Heart left ventricle (tissue), 16 donors: ENCODE results near the gene HID1. TPM values are rescaled to one million over a fixed set of nuclear protein-coding genes. Genes with fewer than 3 reads are reported as not detected.

Source experiments
- ATAC-seq, 4 donors: fragments of 200-7000 bp; cut with Tn5 transposase; one replicate each; pipeline ENCODE4 v1.9.1; 2020 to 2022; ENCODE audit warnings: moderate library complexity in 4 of 4, mild to moderate bottlenecking in 3 of 4, moderate number of reproducible peaks in 1 of 4
- DNase-seq, 5 donors: peaks; one replicate each; pipeline ENCODE4 v3.0.0-alpha.2; 2020
- H3K27ac ChIP-seq, 12 donors: fragments of 200-600 bp; sonication (generic) in 4 of 12; one replicate each; pipeline versions ENCODE4 v1.5.0 to v1.8.0; 2016 to 2022; ENCODE audit warnings: mild to moderate bottlenecking in 2 of 12
- H3K27me3 ChIP-seq, 9 donors: fragments of 200-600 bp; sonication (generic) in 2 of 9; one replicate each; pipeline versions ENCODE4 v1.5.1 to v1.8.0; 2016 to 2022; ENCODE audit warnings: mild to moderate bottlenecking in 3 of 9
- H3K36me3 ChIP-seq, 9 donors: fragments of 200-600 bp; sonication (generic) in 2 of 9; one replicate each; pipeline versions ENCODE4 v1.5.0 to v1.8.0; 2018 to 2022; ENCODE audit warnings: mild to moderate bottlenecking in 2 of 9
- H3K4me1 ChIP-seq, 12 donors: fragments of 200-600 bp; sonication (generic) in 4 of 12; one replicate each; pipeline versions ENCODE4 v1.5.0 to v1.8.0; 2016 to 2022; ENCODE audit warnings: mild to moderate bottlenecking in 3 of 12
- H3K4me3 ChIP-seq, 12 donors: fragments of 200-600 bp; sonication (generic) in 4 of 12; one replicate each; pipeline versions ENCODE4 v1.5.0 to v1.8.0; 2017 to 2022; ENCODE audit warnings: mild to moderate bottlenecking in 9 of 12, moderate library complexity in 4 of 12
- H3K9me3 ChIP-seq, 12 donors: fragments of 200-600 bp; sonication (generic) in 4 of 12; one replicate each; pipeline versions ENCODE4 v1.5.0 to v1.8.0; 2016 to 2022; ENCODE audit warnings: mild to moderate bottlenecking in 1 of 12
- CTCF ChIP-seq, 12 donors: fragments of 200-600 bp; sonication (generic) in 4 of 12; IDR thresholded peaks; one replicate each; pipeline versions ENCODE4 v1.5.0 to v1.8.0; 2018 to 2022; ENCODE audit warnings: antibody characterized with exemption in 12 of 12, mild to moderate bottlenecking in 5 of 12
- POLR2A ChIP-seq, 2 donors: fragments of 450-650 bp; IDR thresholded peaks; one replicate each; pipeline ENCODE4 v1.6.1; 2017; ENCODE audit warnings: antibody characterized with exemption in 2 of 2, mild to moderate bottlenecking in 2 of 2, moderate library complexity in 2 of 2
- WGBS, 4 donors: extraction: QIAGEN DNeasy Blood & Tissue Kit in 2 of 4; methylation state at CpG; one replicate each; pipeline versions ENCODE4 v1.1.5 to v1.1.7; 2013 to 2018; 5-methylcytosine and 5-hydroxymethylcytosine counted together
- intact Hi-C, 10 donors: fragments of 100-400 bp; cut with DNase I; formaldehyde crosslinking; loops; one replicate each; pipeline versions ENCODE4 v1.11.1 to v1.14.2; 2022
- polyA plus RNA-seq, 2 donors: library from polyadenylated mRNA; stranded (reverse); fragments of 200-250 nt; gene quantifications; one replicate each; pipeline ENCODE4 v1.2.3, GENCODE V29; 2013
- total RNA-seq, 9 donors: library from RNA; depleted of rRNA in 2 of 9; stranded (reverse); fragments of >200 nt in 2 of 9; fragmentation: NEBNext Ultra II Directional in 3 of 9; extraction: Animal tissue kit (Norgen Biotek cat#: 25700) in 3 of 9; gene quantifications; one replicate each; pipeline versions ENCODE4 v1.1.0 to v1.2.4, GENCODE V29; 2016 to 2023
- donor health status: ischemic (EF 13 %, LVEDD 7.1; RV severe dilation, severe dysfunction).
- donor health status: healthy with polysubstance abuse.
- donor health status: DM: no; HTN: yes; CAD: no.
- donor health status: DM: no; HTN: no; CAD: no.
- donor health status: ischemic (EF 25% LVEDD 6.9; RV normal size, moderate dysfunction).
- donor health status: ischemic (EF 25% LVEDD 5.7; RV mildly dilated, moderate dysfunction).
- donor health status: healthy.
- donor health status: DM: yes; HTN: yes; CAD: no.
- donor health status: ischemic (EF 35%, LVEDD 5.7; RV mildly dilated, moderate dysfunction).
- donor health status: nonischemic (EF 11% LVEDD 7.7; RV severe dilation, severe dysfunction).
- donor health status: DM: yes; HTN: yes; CAD: no.
- donor health status: PGD.
- donor health status: ischemic (EF 29% LVEDD 5.4; RV normal size, mild dysfunction).
- donor health status: nonischemic (EF 23%, LVEDD 6.1; RV moderate dilation, normal function).

HID1 gene
- total and polyA plus RNA-seq, 11 donors: 5.7 to 15.7 (median 9.8) TPM

GRCh38 chr17:74924250-74924948 lies 48.2 kb downstream of the HID1 start, which contains the start of gene OTOP2:
TSS of gene OTOP2 (plus strand) at chr17:74924273. CDS start at chr17:74924633, 360 bp downstream.
- ATAC-seq: peak in 3 of 4 donors; percentile 11 to 18 (median 17)
- Histone ChIP-seq H3K27me3 (peaks cover 30 to 88% (median 72%) of the 10 kb centered on the region in 9 donors), H3K27ac (no peak within 1 kb of the TSS), H3K36me3 (no peaks in the 10 kb centered on the region), H3K9me3 (no peaks in the 10 kb centered on the region), H3K4me3 (peak within 1 kb of the TSS in 11 of 12 donors; percentile 3 to 45 (median 31)), H3K4me1 (peaks cover 0 to 29% (median 17%) of the 10 kb centered on the region in 12 donors)
- peak in 4 of 5 donors; percentile 43 to 77 (median 52) for DNase-seq
- intact Hi-C loops: loop anchor here in 1 of 10 donors (2.0 kb wide), 1 partner anchor 32 kb away; no protein-coding TSS in a partner anchor
- 3 to 5% (median 4%) methylated on average over 51 to 54 of the region's 54 CpGs for WGBS, 4 donors
- TF ChIP-seq POLR2A (IDR thresholded peaks at IDR 0.05): no peak
- no peak for TF ChIP-seq CTCF (IDR thresholded peaks at IDR 0.05)

DNA sequence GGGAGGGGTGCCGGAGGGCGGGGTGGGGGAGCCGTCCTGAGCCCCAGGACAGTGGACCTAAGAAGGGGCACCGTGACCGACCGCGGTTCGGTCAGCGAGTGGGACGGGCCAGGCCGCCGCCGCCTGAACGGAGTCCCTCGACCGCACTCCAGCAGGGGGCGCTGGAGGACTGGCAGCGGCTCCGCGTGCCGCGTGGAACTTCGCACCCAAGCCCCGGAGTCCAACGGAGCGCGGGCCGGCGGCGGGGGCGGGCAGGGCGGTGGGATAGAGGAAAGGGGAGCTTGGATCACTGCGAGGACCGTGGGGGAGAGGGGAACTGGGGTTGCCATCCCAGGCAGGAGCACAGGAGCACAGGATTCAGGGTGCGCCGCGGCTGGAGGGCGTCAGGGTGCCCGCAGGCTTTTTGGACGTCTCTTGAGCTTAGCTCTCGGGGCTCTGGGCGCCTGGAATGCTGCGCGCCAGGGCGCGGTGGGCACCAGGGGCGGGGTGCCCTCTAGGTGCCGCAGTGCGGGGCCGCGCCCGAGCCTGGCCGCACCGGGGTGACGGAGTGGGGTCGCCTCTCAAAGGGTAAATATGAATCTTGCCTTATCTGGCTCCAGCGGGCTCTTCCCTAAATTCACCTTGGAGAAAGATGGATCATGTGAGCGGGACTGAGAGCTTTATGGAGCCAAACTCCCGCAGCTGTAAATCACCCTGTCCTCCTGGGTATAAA lies 48.9 kb downstream of the HID1 start:
- Histone ChIP-seq H3K4me3 (peak overlapping the region in 11 of 12 donors; percentile 3 to 45 (median 31)), H3K4me1 (peaks cover 0 to 30% (median 17%) of the 10 kb centered on the region in 12 donors), H3K27me3 (peaks cover 30 to 91% (median 72%) of the 10 kb centered on the region in 9 donors), H3K36me3 (no peaks in the 10 kb centered on the region), H3K9me3 (no peaks in the 10 kb centered on the region), H3K27ac (no peak overlapping the region)
- 4 to 10% (median 4%) methylated on average over 25 to 59 of the region's 59 CpGs for WGBS, 4 donors
- peak in 3 of 4 donors; percentile 41 to 72 (median 55) for ATAC-seq
- TF ChIP-seq POLR2A (IDR thresholded peaks at IDR 0.05) (no peak), CTCF (IDR thresholded peaks at IDR 0.05) (peak; percentile 65 to 86 (median 76))
- intact Hi-C loops: loop anchor here in 2 of 10 donors (2.0 kb wide), 2 partner anchors 33 to 35 kb away; no protein-coding TSS in a partner anchor
- peak; percentile 56 to 89 (median 66) for DNase-seq

DNA sequence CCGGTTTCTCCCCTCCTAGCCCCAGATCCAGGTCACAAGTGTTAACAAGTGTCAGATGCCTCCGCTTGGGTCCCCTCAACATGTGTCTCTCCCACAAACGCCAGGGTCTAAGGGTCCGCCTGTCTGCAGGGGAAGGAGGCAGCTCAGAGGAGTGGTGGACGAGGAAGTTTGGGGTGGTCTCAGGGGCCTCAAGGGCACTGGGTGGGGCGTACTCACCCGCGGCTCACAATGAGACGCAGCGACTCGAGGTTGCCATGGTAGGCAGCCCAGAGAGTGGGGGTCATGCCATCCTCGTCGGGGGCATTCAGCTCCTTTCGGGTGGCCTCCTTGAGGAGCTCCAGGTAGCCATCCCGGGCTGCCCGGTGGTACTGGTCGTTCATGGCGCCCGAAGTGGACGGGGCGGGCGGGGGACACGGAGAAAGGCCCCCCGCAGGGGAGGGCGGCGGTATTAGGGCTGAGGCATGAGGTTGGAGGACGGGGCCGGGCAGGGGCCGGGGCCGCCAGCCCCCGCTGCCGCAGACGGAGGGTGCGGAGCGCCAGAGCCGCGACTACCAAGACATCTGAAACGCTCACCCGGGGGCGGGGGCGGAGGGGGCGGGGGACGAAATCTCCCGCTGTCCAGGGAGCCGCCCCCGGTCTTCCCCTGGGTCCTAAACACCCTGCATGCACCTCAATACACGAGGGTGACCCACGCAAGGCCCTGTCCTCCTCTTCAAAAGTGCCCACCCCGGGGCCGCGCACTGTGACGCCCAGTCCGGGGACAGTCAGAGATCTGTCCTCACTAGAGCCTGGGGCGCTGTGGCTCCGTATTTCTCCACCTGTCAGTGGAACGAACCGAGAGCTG lies 49.6 kb downstream of the HID1 start, which contains the start of gene USH1G:
Gene USH1G (minus strand): TSS at position 562 of the 844 bp plus-strand sequence. CDS start 182 bp downstream, at position 380.
- intact Hi-C loops: loop anchor here in 1 of 10 donors (2.0 kb wide), 1 partner anchor 36 kb away; no protein-coding TSS in a partner anchor
- DNase-seq (peak in 1 of 5 donors; percentile 64), ATAC-seq (peak in 3 of 4 donors; percentile 3 to 32 (median 3))
- 6 to 11% (median 8%) methylated on average over 21 to 57 of the region's 57 CpGs for WGBS, 4 donors
- H3K4me3 ChIP-seq: peak within 1 kb of the TSS in 11 of 12 donors; percentile 3 to 45 (median 31)
- peaks cover 30 to 91% (median 66%) of the 10 kb centered on the region in 9 donors for H3K27me3 ChIP-seq
- H3K4me1 ChIP-seq: peaks cover 0 to 31% (median 17%) of the 10 kb centered on the region in 12 donors
- no peaks in the 10 kb centered on the region for H3K9me3 ChIP-seq
- no peak for TF ChIP-seq POLR2A (IDR thresholded peaks at IDR 0.05)
- TF ChIP-seq CTCF (IDR thresholded peaks at IDR 0.05): no peak
- H3K27ac ChIP-seq: no peak within 1 kb of the TSS
- no peaks in the 10 kb centered on the region for H3K36me3 ChIP-seq
